NCI-H1417 treated with DMSO at 0.1 percent for 48 hours (cell line): ENCODE data around the gene TFPI2.
A peak's percentile ranks its signal among the peaks of the same experiment; 100 is the strongest.

Experiments
- DNase-seq: peaks from one replicate; lab custom pipeline; 2025; lab: John Stamatoyannopoulos, UW

TFPI2 gene

GRCh38 chr7:93910076-93910994, 19.8 kb upstream of the TFPI2 start:
- no peak for DNase-seq

- DNase-seq: no peak
Observed at GRCh38 chr7:93906267-93906666, 15.7 kb upstream of the TFPI2 start, which contains the start of gene GNGT1. Gene GNGT1, plus strand, starts transcription at chr7:93906567. Its CDS starts 180 bp downstream, at chr7:93906747.

DNA sequence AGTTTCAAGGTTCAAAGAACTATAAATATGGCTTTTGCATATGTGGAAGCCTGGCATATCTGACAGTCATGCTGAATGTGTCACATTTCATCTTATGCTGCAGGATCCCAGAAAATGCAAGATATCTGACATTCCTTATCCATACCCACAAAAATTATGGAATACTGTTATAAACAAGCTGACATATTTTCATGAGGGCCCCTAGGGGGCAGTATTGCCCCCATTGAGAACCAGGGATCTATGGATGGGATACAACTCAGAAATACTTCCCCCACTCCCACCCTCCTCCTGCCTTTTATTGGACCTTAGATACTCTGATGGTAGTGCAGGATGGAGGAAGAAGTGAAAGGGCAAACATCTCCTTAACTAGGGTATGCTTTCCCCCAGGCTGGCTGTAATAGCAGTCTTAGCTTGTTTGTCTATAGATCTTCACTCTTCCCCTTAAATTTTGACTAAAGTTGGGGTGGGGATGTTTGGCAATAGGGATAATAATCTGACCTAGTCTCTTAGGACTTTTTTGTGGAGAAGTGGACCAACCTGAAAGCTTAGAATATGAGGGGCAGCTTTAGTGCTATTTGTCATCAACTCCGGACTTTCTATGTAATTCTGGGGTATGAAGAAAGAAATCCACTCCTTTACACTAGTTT, 12.3 kb upstream of the TFPI2 start:
- peak; percentile 10 for DNase-seq

- no peak for DNase-seq
Observed at GRCh38 chr7:93897680-93898079, 7.1 kb upstream of the TFPI2 start.

- no peak for DNase-seq
Observed at GRCh38 chr7:93895859-93896600, 5.5 kb upstream of the TFPI2 start.

GRCh38 chr7:93894966-93895640, 4.5 kb upstream of the TFPI2 start:
- no peak for DNase-seq

DNA sequence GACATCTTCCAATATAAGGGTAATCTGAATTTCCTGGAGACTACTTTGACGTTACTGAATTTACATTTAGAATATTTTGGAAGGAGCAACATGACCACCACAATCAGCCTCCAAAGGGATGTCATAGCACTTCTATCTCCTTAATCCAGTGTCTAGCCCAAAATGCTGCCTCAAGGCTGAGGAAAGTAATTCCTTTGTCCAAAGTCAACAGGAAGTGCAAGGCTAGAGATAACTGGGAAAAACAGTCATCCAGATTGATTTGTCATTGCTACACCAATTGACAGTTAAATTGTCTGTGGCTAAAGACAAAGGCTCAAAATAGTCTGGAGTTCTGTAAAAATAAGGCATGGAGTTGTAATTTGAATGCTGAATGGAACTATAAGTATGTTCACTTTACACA, 3.9 kb upstream of the TFPI2 start:
- no peak for DNase-seq

DNA sequence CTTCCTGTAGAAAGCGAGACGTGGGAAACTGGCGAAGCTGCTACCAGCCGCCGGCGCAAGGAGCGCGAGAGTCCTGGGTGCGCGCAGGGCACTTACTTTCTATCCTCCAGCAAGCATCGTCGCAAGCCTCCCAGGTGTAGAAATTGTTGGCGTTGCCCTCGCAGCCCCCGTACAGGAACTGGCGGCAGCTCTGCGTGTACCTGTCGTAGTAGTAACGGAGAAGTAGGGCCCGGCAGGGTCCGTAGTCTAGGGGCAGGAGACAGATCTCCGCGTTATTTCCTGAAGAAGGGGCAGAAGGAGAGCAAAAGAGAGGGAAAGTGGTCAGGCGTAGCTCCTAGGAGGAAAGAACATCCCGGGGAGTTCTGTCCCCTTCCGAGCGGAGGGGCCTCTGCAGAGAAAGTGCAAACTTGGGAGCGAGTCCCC, 501 bp downstream of the TFPI2 start:
- no peak for DNase-seq

GRCh38 chr7:93889261-93889660, 1.3 kb downstream of the TFPI2 start:
- DNase-seq: no peak

DNA sequence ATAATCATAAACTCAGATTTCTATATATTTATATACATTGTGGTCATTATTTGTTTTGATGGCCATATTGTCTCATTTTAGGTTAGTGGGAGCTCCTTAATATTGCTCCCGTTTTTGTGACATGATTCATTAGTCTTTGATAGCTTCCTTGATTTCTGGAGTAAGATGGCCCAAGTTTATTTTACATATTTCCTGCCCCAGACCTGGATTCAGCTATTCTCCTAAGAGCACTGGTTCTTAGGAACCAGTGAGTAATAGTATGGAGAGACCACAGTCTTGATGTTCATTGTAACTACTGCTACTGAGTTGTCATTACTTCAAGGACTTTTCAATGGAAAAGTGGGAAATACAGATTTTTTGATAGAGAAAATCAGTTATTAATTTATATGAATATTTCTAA, 6.0 kb downstream of the TFPI2 start:
- DNase-seq: no peak

- no peak for DNase-seq
Observed at GRCh38 chr7:93883917-93884345, 6.6 kb downstream of the TFPI2 start.

DNA sequence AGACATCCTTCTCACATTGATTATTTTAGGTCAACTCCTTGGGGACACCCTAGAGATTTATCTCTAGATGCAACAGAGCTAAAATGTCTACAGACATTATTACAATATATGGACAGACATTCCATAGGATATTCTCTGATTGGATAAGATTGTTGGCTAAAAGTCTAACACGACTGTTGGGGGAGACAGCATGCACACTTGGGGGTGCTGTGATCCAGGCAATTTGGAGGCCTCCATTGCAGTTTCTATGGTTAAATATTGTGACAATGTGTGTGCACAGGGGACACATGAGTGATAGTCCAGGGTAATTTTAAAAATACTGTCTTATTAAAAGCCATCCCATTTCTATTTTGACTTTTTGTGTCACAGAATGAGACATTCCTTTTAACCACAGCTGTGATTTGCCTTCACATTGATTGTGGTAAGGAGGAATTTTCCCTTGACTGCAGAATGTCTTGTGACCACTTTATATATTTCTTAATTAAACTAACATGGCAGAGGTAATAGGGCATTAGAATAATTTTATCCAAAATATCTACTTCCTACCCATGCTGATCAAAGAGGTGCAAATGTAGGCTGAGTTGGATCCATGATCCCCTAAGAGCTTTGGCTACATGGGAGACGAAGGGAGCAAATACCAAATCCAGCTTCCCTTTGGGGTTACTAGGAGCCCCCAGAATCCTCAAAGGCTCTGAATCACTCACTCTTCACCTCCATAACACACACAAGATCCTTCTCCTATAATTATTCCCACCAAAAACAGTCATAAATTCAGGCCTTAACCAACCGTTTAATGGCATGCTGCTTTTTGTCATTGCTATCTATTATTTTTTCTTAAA, 7.3 kb downstream of the TFPI2 start:
- DNase-seq: no peak

- no peak for DNase-seq
Observed at GRCh38 chr7:93882468-93882867, 8.1 kb downstream of the TFPI2 start.

- DNase-seq: no peak
Observed at GRCh38 chr7:93879356-93879755, 11.2 kb downstream of the TFPI2 start.

GRCh38 chr7:93877742-93878141, 12.8 kb downstream of the TFPI2 start:
- DNase-seq: no peak

DNA sequence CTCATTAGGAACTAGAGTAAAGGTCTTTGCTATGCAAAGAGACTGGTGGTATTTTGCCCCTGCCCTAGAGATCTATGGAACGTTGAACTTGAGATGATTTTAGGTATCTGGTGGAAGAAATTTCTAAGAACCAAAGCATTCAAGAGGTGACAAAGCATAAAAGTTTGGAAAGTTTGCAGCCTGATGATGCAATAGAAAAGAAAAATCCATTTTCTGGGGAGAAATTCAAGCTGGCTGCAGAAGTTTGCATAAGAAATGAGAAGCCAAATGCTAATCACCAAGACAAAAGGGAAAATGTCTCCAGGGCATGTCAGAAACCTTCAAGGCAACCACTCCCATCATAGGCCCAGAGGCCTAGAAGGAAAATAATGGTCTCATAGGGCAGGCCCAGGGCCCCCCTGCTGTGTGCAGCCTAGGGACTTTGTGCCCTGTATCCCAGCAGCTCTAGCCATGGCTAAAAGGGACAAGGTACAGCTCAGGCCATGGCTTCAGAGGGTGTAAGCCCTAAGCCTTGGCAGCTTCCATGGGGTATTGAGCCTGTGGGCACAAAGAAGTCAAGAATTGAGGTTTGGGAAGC, 16.5 kb downstream of the TFPI2 start:
- no peak for DNase-seq

DNA sequence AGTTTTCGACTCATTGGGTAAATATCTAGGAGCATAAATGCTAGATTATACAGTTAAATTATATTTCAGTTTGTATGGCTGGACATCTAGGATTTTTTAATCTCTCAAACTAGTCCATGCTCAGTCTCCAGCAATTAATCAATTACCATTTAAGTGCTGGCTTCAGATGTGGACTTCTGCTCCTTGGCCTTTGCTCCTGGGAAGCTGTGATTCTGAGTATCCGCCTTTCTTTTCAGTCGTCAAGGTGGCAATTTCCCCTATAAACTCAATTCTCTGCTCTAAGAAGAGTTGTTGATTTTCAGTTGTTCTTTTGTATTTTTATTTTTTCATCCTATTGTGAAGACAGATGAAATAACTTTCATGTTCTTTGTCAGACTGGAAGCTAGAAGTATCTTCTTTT, 23.7 kb downstream of the TFPI2 start:
- no peak for DNase-seq

- no peak for DNase-seq
Observed at GRCh38 chr7:93862651-93863050, 27.9 kb downstream of the TFPI2 start.

DNA sequence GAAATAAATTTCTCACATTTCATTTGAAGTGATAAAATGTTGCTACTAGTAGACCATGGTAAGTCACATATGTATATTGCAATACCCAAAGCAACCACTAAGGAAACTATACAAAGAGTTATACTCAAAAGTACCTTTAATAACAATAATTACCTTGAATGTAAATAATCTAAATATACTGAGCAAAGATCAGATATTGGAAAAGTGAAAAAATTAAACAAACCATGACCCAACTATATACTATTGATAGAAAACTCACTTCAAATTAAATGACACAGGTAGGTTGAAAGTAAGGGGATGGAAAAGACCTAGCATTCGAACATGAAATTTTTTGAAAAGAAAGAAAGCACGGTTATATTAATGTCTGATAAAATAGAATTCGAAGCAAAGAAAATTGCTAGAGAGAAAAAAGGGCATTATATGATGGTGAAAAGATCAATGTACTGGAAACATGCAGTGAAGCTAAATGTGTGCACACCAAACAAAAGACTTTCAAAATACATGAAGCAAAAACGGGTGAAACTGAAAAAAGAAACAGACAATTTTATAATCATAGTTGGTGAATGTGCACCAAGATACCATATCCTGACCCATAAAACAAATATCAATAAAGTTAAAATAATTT, 29.1 kb downstream of the TFPI2 start:
- DNase-seq: no peak

- DNase-seq: no peak
Observed at GRCh38 chr7:93860261-93860660, 30.3 kb downstream of the TFPI2 start.
